Neural crest cell (in vitro differentiated cells): ENCODE data around the gene ZNF444. TPM values are rescaled to one million over a fixed set of nuclear protein-coding genes. Genes with fewer than 3 reads are reported as not detected.

Experiments used
- DNase-seq: peaks from one replicate; pipeline ENCODE4 v3.0.0; 2021; ENCODE audit warnings: low read depth, mixed read lengths, low spot score
- H3K27ac Mint-ChIP-seq: one replicate; pipeline ENCODE4 v1.8.0; 2021; ENCODE audit warnings: mild to moderate bottlenecking, mixed read lengths; ENCODE audit not compliant: unreplicated experiment
- H3K27me3 Mint-ChIP-seq: 2 replicates; pipeline ENCODE4 v1.8.0; 2021; ENCODE audit warnings: low read depth, mild to moderate bottlenecking, mixed read lengths
- H3K36me3 Mint-ChIP-seq: 2 replicates; pipeline ENCODE4 v1.8.0; 2021; ENCODE audit warnings: low read depth, mild to moderate bottlenecking, mixed read lengths
- H3K4me1 Mint-ChIP-seq: 2 replicates; pipeline ENCODE4 v1.8.0; 2021; ENCODE audit warnings: mixed read lengths
- H3K4me3 Mint-ChIP-seq: one replicate; pipeline ENCODE4 v1.8.0; 2021; ENCODE audit warnings: mild to moderate bottlenecking, mixed read lengths
- H3K9me3 Mint-ChIP-seq: 2 replicates; pipeline ENCODE4 v1.8.0; 2021; ENCODE audit warnings: mixed read lengths
- CTCF ChIP-seq: fragments of 200-600 bp; sonication (generic); conservative IDR thresholded peaks from 2 replicates; pipeline ENCODE4 v1.5.0; 2021; ENCODE audit warnings: antibody characterized with exemption, mild to moderate bottlenecking
- total RNA-seq: library from RNA; stranded (reverse); gene quantifications from 2 replicates; pipeline ENCODE4 v1.2.1, GENCODE V29; 2021

The ZNF444 gene
- total RNA-seq, 1 donor from 2014 or later: 51.5 TPM

DNA sequence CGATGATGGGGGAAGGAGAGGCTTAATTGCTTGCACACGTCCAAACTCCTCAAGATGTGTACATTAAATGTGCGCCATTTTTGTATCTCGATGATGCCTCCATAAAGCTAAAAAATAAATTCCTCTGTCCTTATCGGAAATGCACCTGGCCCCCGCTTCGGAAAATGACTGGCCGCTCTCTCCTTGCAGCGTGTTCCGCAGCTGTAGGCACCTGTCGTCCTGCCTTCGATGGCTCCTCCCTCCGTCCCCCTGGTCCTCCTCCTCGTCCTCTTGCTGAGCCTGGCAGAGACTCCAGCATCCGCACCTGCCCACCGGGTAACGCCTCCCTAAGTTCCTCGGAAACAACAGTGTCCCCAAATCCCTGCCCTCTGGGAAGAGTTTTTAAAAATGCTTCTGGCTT, 35.8 kb downstream of the ZNF444 start:
- Mint-ChIP-seq H3K36me3 (no peaks in the 10 kb centered on the region), H3K4me3 (no peak overlapping the region), H3K9me3 (no peaks in the 10 kb centered on the region), H3K4me1 (peaks cover 20% of the 10 kb centered on the region), H3K27me3 (peaks cover 7% of the 10 kb centered on the region), H3K27ac (peak overlapping the region; percentile 78)
- DNase-seq: no peak
- TF ChIP-seq CTCF: no peak

DNA sequence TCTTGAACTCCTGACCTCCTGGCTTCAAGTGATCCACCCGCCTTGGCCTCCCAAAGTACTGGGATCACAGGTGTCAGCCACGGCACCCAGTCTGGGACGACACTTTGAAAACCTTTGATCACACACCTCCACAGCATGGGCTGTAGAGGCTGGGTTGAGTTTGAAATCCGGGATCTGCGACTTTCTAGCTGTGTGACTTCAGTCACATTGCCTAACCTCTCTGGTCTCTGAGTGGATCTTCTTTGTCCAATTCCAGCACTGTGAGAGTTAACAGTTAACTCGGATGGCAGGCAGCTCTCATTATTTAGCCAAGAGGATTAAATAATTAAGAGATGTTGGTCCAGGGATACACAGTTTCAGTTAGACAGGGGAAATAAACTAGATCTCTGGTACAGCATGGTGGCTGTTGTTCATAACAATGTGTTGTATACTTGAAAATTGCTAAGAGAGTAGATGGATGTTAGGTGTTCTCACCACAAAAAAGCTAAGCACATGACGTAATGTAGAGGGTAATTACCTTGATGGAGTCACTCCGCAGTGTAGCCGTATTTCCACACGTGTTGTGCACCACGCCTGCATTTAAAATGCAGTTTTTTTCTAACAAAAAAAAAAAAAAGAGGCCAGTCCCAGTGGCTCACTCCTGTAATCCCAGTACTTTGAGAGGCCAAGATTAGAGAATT, 36.6 kb downstream of the ZNF444 start:
- H3K27ac Mint-ChIP-seq: no peak overlapping the region
- H3K27me3 Mint-ChIP-seq: peaks cover 11% of the 10 kb centered on the region
- H3K9me3 Mint-ChIP-seq: no peaks in the 10 kb centered on the region
- no peak overlapping the region for H3K4me3 Mint-ChIP-seq
- peaks cover 18% of the 10 kb centered on the region for H3K4me1 Mint-ChIP-seq
- no peak for DNase-seq
- TF ChIP-seq CTCF: no peak
- H3K36me3 Mint-ChIP-seq: no peaks in the 10 kb centered on the region

DNA sequence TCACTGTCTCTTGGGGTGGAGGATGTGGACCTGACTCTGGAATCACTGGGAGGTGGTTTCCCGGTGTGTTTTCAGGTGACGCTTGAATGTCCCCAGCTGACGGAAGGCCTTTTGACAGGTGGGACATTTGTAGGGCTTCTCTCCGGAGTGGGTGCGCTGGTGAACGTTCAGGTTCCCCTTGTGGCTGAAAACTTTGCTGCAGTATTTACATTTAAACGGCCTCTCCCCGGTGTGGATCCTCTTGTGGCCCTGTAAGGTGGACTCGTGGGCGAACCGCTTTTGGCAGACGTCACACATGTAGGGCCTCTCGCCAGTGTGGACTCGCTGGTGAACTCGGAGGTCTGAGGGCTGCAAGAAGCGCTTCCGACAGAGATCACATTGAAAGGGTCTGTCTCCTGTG, 48.7 kb downstream of the ZNF444 start:
- Mint-ChIP-seq H3K4me1 (no peaks in the 10 kb centered on the region), H3K36me3 (no peaks in the 10 kb centered on the region), H3K9me3 (no peaks in the 10 kb centered on the region), H3K27ac (no peak overlapping the region), H3K27me3 (no peaks in the 10 kb centered on the region), H3K4me3 (no peak overlapping the region)
- no peak for DNase-seq
- no peak for TF ChIP-seq CTCF

DNA sequence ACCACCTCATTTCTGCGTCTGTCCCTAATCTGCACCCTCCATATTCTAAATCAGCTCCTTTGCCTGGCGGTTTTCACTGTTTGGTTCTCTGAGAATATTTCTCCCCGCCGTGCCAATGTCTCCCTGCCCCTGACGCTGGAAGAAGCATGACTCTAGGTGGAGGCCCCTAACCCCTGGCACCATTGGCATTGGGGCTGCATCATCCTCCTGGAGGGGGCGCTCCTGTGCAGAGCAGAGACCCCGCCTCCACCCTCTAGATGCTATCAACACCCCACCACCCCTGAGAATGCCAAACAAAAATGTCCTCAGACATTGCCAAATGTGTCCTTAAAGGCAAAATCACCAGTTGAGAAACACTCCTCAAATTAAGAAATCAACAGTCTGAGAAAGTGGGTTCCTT, 50.0 kb downstream of the ZNF444 start:
- TF ChIP-seq CTCF: no peak
- Mint-ChIP-seq H3K9me3 (no peaks in the 10 kb centered on the region), H3K4me3 (no peak overlapping the region), H3K27me3 (no peaks in the 10 kb centered on the region), H3K4me1 (no peaks in the 10 kb centered on the region), H3K36me3 (no peaks in the 10 kb centered on the region), H3K27ac (no peak overlapping the region)
- no peak for DNase-seq

DNA sequence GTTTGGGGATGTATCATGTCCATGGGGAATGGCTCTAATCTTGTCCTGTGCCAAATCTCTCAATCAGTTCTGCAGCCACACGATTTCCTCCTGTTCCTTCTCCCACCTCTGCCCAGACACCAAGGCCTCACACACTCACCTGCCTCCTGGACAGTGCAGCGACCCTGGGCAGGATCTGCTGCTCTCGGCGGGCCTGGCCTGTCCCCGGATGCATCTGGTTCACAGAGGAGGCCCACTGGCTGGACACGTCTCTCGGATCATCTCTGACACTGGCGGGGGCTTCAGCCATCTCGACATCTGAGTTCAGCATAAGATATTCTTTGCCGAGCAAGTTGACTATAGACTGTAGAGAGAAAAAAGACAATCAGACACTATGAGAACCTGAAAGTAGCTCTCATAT, 50.6 kb downstream of the ZNF444 start:
- H3K4me3 Mint-ChIP-seq: no peak overlapping the region
- no peak for DNase-seq
- no peaks in the 10 kb centered on the region for H3K4me1 Mint-ChIP-seq
- H3K36me3 Mint-ChIP-seq: no peaks in the 10 kb centered on the region
- no peaks in the 10 kb centered on the region for H3K9me3 Mint-ChIP-seq
- TF ChIP-seq CTCF: no peak
- H3K27ac Mint-ChIP-seq: no peak overlapping the region
- H3K27me3 Mint-ChIP-seq: no peaks in the 10 kb centered on the region
